ENCODE data around the gene SEPHS2.

DNA sequence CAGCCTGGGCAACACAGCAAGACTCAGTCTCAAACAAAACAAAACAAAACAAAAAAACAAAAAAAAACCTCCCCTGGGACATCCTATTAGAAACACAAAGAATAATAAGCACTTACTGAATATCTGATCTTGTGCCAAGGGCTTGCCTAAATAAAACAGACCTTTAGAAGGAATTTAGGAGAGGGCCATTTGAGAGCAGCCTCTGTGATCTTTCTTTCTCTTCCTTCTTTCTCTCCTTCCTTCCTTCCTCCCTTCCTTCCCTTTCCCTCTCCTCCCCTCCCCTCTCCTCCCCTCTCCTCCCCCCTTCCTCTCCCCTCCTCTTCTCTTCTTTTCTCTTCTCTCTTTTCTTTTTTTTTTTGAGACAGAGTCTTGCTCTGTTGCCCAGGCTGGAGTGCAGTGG, 39.2 kb upstream of the SEPHS2 start:
- TF ChIP-seq POLR2A (IDR thresholded peaks at IDR 0.05) (no peak), EP300 (IDR thresholded peaks at IDR 0.05) (no peak), POLR2AphosphoS5 (IDR thresholded peaks at IDR 0.05) (no peak)
- TF ChIP-seq, protein P1, sequence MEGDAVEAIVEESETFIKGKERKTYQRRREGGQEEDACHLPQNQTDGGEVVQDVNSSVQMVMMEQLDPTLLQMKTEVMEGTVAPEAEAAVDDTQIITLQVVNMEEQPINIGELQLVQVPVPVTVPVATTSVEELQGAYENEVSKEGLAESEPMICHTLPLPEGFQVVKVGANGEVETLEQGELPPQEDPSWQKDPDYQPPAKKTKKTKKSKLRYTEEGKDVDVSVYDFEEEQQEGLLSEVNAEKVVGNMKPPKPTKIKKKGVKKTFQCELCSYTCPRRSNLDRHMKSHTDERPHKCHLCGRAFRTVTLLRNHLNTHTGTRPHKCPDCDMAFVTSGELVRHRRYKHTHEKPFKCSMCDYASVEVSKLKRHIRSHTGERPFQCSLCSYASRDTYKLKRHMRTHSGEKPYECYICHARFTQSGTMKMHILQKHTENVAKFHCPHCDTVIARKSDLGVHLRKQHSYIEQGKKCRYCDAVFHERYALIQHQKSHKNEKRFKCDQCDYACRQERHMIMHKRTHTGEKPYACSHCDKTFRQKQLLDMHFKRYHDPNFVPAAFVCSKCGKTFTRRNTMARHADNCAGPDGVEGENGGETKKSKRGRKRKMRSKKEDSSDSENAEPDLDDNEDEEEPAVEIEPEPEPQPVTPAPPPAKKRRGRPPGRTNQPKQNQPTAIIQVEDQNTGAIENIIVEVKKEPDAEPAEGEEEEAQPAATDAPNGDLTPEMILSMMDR (IDR thresholded peaks at IDR 0.05): no peak

Measured in suprapubic skin (tissue), 4 donors.